GM18519 (cell line): Measurements from ENCODE around the gene PCGF5.
"Not testable (repeated sequence)": the region's sequence is repeated elsewhere in the genome, so short reads cannot be mapped to it uniquely, and the experiment has no call there.

Experiments
- ATAC-seq: cut with Tn5 transposase; IDR thresholded peaks from one replicate; pipeline ENCODE4 v1.9.1; 2021; ENCODE audit warnings: mild to moderate bottlenecking, moderate library complexity; ENCODE audit not compliant: unreplicated experiment, low FRiP score

Gene PCGF5

GRCh38 chr10:91317541-91317940 lies 97.1 kb downstream of the PCGF5 start:
- ATAC-seq, result no peak

- no peak for ATAC-seq
Measured at GRCh38 chr10:91319336-91319735, 98.9 kb downstream of the PCGF5 start.

GRCh38 chr10:91323293-91323905 lies 102.9 kb downstream of the PCGF5 start:
- not testable (repeated sequence) for ATAC-seq

- no peak for ATAC-seq
Measured at GRCh38 chr10:91328320-91328984, 108.0 kb downstream of the PCGF5 start.
